SK-N-SH (cell line): ENCODE measurements around the gene TRMT1L. TPM values are rescaled to one million over a fixed set of nuclear protein-coding genes. Genes with fewer than 3 reads are reported as not detected.

Source experiments
- CTCF ChIA-PET: fragments of 300-600, 350-600 bp; formaldehyde crosslinking; extraction: SDS; loops from one replicate; lab custom pipeline; 2021; lab: Yijun Ruan, JAX
- POLR2A ChIA-PET: fragments of 350-600 bp; sonication (Branson Sonifier 250); formaldehyde crosslinking; extraction: SDS; loops from one replicate; lab custom pipeline; 2020; ENCODE audit warnings: antibody characterized with exemption, inconsistent platforms; lab: Yijun Ruan, JAX
- DNase-seq: peaks from one replicate; pipeline ENCODE4 v3.0.0; 2012
- H2AFZ ChIP-seq: fragments of 200-600 bp; sonication (generic); 2 replicates; pipeline ENCODE4 v1.8.1; 2016; ENCODE audit warnings: antibody characterized with exemption, mild to moderate bottlenecking, low read depth
- H3F3A ChIP-seq: fragments of 200-600 bp; sonication (generic); replicated peaks from 2 replicates; pipeline ENCODE3; 2016; ENCODE audit warnings: antibody characterized with exemption, mild to moderate bottlenecking; ENCODE audit not compliant: insufficient read depth
- H3K27ac ChIP-seq, 2 experiments: fragments of 200-500 bp in 1 of 2; fragments of 200-600 bp in 1 of 2; sonication (Bioruptor generic) in 1 of 2; sonication (generic), shearing (Covaris generic) in 1 of 2; 2 replicates each; pipeline versions ENCODE4 v1.5.1 to v1.6.1; 2014 to 2016; ENCODE audit warnings: low read depth in 2 of 2, inconsistent platforms in 1 of 2, low read length in 1 of 2, mild to moderate bottlenecking in 1 of 2, mixed read lengths in 1 of 2
- H3K27me3 ChIP-seq: fragments of 200-600 bp; sonication (generic), shearing (Covaris generic); 2 replicates; pipeline ENCODE4 v1.6.1; 2016; ENCODE audit warnings: mixed run types; ENCODE audit not compliant: insufficient read depth
- H3K36me3 ChIP-seq, 2 experiments: fragments of 200-500 bp in 1 of 2; fragments of 200-600 bp in 1 of 2; sonication (Bioruptor generic) in 1 of 2; sonication (generic) in 1 of 2; replicated peaks in 1 of 2; 2 replicates each; pipeline versions ENCODE3 to v1.5.1; 2014 to 2016; ENCODE audit warnings: low read length in 1 of 2, mild to moderate bottlenecking in 1 of 2; ENCODE audit not compliant: insufficient read depth in 2 of 2, control insufficient read depth in 1 of 2
- H3K4me1 ChIP-seq, 2 experiments: fragments of 200-500 bp in 1 of 2; fragments of 200-600 bp in 1 of 2; sonication (Bioruptor generic) in 1 of 2; sonication (generic), shearing (Covaris generic) in 1 of 2; 2 replicates each; pipeline versions ENCODE4 v1.5.1 to v1.6.1; 2014 to 2016; ENCODE audit warnings: low read depth in 1 of 2, low read length in 1 of 2, mixed run types in 1 of 2; ENCODE audit not compliant: insufficient read depth in 2 of 2, control insufficient read depth in 1 of 2
- H3K4me2 ChIP-seq: fragments of 200-600 bp; sonication (generic), shearing (Covaris generic); 2 replicates; pipeline ENCODE4 v1.6.1; 2017; ENCODE audit warnings: mixed run types
- H3K4me3 ChIP-seq, 2 experiments: fragments of 200-500 bp in 1 of 2; fragments of 200-600 bp in 1 of 2; sonication (Bioruptor generic) in 1 of 2; sonication (generic), shearing (Covaris generic) in 1 of 2; 2 replicates each; pipeline versions ENCODE4 v1.5.1 to v1.8.1; 2014 to 2016; ENCODE audit warnings: low read depth in 2 of 2, inconsistent platforms in 1 of 2, low read length in 1 of 2, mild to moderate bottlenecking in 1 of 2, mixed read lengths in 1 of 2, moderate library complexity in 1 of 2
- H3K79me2 ChIP-seq: fragments of 200-600 bp; sonication (generic); 2 replicates; pipeline ENCODE4 v1.8.1; 2017; ENCODE audit warnings: mild to moderate bottlenecking; ENCODE audit not compliant: insufficient read depth
- H3K9ac ChIP-seq: fragments of 200-600 bp; sonication (generic); 2 replicates; pipeline ENCODE4 v1.6.1; 2017; ENCODE audit warnings: mixed run types
- H3K9me2 ChIP-seq: fragments of 200-600 bp; sonication (generic); 2 replicates; pipeline ENCODE4 v1.6.1; 2017; ENCODE audit warnings: mixed run types
- H3K9me3 ChIP-seq: fragments of 200-600 bp; sonication (generic); 2 replicates; pipeline ENCODE4 v1.6.1; 2017; ENCODE audit warnings: mixed run types, mild to moderate bottlenecking, moderate library complexity
- H4K20me1 ChIP-seq: fragments of 200-600 bp; sonication (generic); 2 replicates; pipeline ENCODE4 v1.6.1; 2017; ENCODE audit warnings: mild to moderate bottlenecking, mixed run types; ENCODE audit not compliant: insufficient read depth
- EP300 ChIP-seq, 2 experiments: IDR thresholded peaks; 2 replicates each; pipeline versions ENCODE4 v1.4.0 to v1.6.1; 2012; ENCODE audit warnings: borderline replicate concordance in 1 of 2, low read depth in 1 of 2, low read length in 1 of 2
- EZH2phosphoT487 ChIP-seq: fragments of 200-600 bp; sonication (generic); IDR thresholded peaks from 2 replicates; pipeline ENCODE4 v1.6.1; 2017; ENCODE audit warnings: low read depth, mixed run types, mild to moderate bottlenecking, antibody characterized with exemption, moderate library complexity, borderline replicate concordance
- FOXJ3 ChIP-seq: sonication (generic); formaldehyde crosslinking; IDR thresholded peaks from 2 replicates; pipeline ENCODE4 v1.5.1; 2020; ENCODE audit warnings: mild to moderate bottlenecking, missing genetic modification reagents
- FOXM1 ChIP-seq: IDR thresholded peaks from 2 replicates; pipeline ENCODE4 v1.4.0; 2012; ENCODE audit warnings: low read depth, mild to moderate bottlenecking
- GATA2 ChIP-seq: sonication (generic); formaldehyde crosslinking; IDR thresholded peaks from 2 replicates; pipeline ENCODE4 v1.5.0; 2020; ENCODE audit warnings: mild to moderate bottlenecking, missing genetic modification reagents
- MXI1 ChIP-seq: IDR thresholded peaks from 2 replicates; pipeline ENCODE4 v1.6.1; 2012; ENCODE audit warnings: mild to moderate bottlenecking, low read depth, low read length, improper control_type of control experiment
- NRF1 ChIP-seq: IDR thresholded peaks from 2 replicates; pipeline ENCODE4 v1.6.1; 2012; ENCODE audit warnings: low read depth, mild to moderate bottlenecking, low read length
- RAD21 ChIP-seq: IDR thresholded peaks from 2 replicates; pipeline ENCODE4 v1.6.1; 2012; ENCODE audit warnings: mild to moderate bottlenecking, low read length
- SMC3 ChIP-seq: IDR thresholded peaks from 2 replicates; pipeline ENCODE4 v1.6.1; 2012; ENCODE audit warnings: low read depth, low read length, improper control_type of control experiment
- TAF1 ChIP-seq: IDR thresholded peaks from 2 replicates; pipeline ENCODE4 v1.6.1; 2012; ENCODE audit warnings: low read depth, mild to moderate bottlenecking, low read length, moderate library complexity, borderline replicate concordance
- WGBS: methylation state at CpG from one replicate; pipeline ENCODE4 v1.1.6; 2017; ENCODE audit warnings: low lambda C conversion rate; 5-methylcytosine and 5-hydroxymethylcytosine counted together
- polyA plus RNA-seq, 3 experiments: library from polyadenylated mRNA; depleted of rRNA; stranded (reverse); fragments of >200 nt; gene quantifications; 2 replicates each; pipeline ENCODE4 v1.2.3, GENCODE V29; 2012
- TF ChIP-seq, protein P1 (sequence below): IDR thresholded peaks from 2 replicates; pipeline ENCODE4 v1.4.0; 2012; ENCODE audit warnings: low read depth, borderline replicate concordance
- TF ChIP-seq, protein P2 (sequence below): IDR thresholded peaks from 2 replicates; pipeline ENCODE4 v1.4.0; 2012; ENCODE audit warnings: low read depth
- TF ChIP-seq, protein P3 (sequence below): fragments of 200-600 bp; sonication (generic); IDR thresholded peaks from 2 replicates; pipeline ENCODE4 v1.6.1; 2017; ENCODE audit warnings: antibody characterized with exemption, mild to moderate bottlenecking, moderate library complexity
- TF ChIP-seq, protein P4 (sequence below): IDR thresholded peaks from 2 replicates; pipeline ENCODE4; 2012

Gene TRMT1L
- polyA plus RNA-seq, 1 of the 3 experiments (the other 2 are of a cell fraction): 12.2 TPM

DNA sequence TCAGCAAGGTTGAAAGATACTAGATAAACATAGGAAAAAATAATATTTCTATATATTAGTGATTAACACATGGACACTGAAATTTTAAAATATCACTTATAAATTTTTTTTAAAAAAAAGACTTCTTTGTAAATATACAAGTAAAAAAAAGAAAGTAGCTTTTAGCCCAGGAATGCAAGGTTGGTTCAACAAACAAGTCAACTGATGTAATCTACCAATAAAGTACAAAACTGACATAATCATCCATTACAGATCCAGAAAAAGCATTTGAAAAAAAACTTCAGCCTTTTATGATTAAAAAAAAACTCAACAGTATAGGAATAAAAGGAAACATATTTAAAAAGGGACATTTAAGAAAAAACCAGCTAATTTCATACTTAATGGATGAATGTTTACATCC, 48.4 kb downstream of the TRMT1L start (continued):
- TF ChIP-seq, protein P1, sequence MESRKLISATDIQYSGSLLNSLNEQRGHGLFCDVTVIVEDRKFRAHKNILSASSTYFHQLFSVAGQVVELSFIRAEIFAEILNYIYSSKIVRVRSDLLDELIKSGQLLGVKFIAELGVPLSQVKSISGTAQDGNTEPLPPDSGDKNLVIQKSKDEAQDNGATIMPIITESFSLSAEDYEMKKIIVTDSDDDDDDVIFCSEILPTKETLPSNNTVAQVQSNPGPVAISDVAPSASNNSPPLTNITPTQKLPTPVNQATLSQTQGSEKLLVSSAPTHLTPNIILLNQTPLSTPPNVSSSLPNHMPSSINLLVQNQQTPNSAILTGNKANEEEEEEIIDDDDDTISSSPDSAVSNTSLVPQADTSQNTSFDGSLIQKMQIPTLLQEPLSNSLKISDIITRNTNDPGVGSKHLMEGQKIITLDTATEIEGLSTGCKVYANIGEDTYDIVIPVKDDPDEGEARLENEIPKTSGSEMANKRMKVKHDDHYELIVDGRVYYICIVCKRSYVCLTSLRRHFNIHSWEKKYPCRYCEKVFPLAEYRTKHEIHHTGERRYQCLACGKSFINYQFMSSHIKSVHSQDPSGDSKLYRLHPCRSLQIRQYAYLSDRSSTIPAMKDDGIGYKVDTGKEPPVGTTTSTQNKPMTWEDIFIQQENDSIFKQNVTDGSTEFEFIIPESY: no peak
- TF ChIP-seq, protein P2, sequence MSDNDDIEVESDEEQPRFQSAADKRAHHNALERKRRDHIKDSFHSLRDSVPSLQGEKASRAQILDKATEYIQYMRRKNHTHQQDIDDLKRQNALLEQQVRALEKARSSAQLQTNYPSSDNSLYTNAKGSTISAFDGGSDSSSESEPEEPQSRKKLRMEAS: no peak
- no peak for TF ChIP-seq SMC3
- TF ChIP-seq TAF1: no peak
- no peak for TF ChIP-seq RAD21
- TF ChIP-seq, all 33 proteins: peak for 0

DNA sequence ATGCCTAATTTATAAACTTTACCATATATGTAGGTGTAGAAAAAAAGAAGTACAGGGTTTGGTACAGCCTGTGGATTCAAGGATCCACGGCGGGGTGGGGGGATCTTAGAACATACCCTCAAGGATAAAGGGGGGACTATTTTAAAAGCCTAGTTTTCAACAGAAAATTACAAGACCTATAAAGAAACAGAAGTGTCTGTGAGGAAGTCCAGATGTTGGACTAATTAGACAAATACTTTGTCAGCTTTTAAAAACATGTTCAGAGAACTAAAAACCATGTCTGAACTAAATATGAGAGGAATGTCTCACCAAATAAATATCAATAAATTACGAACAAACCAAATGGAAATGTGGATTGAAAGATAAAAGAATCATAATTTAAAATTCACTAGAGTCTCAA, 51.6 kb downstream of the TRMT1L start:
- no peak overlapping the region for H3K27ac ChIP-seq
- no peaks in the 10 kb centered on the region for H3K9me3 ChIP-seq
- peaks cover 51 to 53% of the 10 kb centered on the region in 2 experiments for H3K36me3 ChIP-seq
- H3K4me1 ChIP-seq: no peaks in the 10 kb centered on the region
- H4K20me1 ChIP-seq: no peaks in the 10 kb centered on the region
- no peak overlapping the region for H3K4me3 ChIP-seq
- 98% methylated on average over 3 of the region's 3 CpGs for WGBS
- H3K4me2 ChIP-seq: no peak overlapping the region
- H2AFZ ChIP-seq: no peak overlapping the region
- no peak overlapping the region for H3K9ac ChIP-seq
- no peaks in the 10 kb centered on the region for H3F3A ChIP-seq
- DNase-seq: no peak
- ChIA-PET CTCF (no interaction called here), POLR2A (no interaction called here)
- H3K9me2 ChIP-seq: no peaks in the 10 kb centered on the region
- TF ChIP-seq FOXM1 (no peak), MXI1 (no peak), EP300 (IDR thresholded peaks at IDR 0.05; ENCODE audit: borderline replicate concordance in 1 of 2, low read depth in 1 of 2, low read length in 1 of 2) (no peak), FOXJ3 (CRISPR knock-in tag) (no peak), EZH2phosphoT487 (no peak), NRF1 (no peak), RAD21 (no peak), GATA2 (no peak)
- TF ChIP-seq, protein P3, sequence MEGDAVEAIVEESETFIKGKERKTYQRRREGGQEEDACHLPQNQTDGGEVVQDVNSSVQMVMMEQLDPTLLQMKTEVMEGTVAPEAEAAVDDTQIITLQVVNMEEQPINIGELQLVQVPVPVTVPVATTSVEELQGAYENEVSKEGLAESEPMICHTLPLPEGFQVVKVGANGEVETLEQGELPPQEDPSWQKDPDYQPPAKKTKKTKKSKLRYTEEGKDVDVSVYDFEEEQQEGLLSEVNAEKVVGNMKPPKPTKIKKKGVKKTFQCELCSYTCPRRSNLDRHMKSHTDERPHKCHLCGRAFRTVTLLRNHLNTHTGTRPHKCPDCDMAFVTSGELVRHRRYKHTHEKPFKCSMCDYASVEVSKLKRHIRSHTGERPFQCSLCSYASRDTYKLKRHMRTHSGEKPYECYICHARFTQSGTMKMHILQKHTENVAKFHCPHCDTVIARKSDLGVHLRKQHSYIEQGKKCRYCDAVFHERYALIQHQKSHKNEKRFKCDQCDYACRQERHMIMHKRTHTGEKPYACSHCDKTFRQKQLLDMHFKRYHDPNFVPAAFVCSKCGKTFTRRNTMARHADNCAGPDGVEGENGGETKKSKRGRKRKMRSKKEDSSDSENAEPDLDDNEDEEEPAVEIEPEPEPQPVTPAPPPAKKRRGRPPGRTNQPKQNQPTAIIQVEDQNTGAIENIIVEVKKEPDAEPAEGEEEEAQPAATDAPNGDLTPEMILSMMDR: no peak
- TF ChIP-seq, protein P2: no peak
- TF ChIP-seq, protein P4, sequence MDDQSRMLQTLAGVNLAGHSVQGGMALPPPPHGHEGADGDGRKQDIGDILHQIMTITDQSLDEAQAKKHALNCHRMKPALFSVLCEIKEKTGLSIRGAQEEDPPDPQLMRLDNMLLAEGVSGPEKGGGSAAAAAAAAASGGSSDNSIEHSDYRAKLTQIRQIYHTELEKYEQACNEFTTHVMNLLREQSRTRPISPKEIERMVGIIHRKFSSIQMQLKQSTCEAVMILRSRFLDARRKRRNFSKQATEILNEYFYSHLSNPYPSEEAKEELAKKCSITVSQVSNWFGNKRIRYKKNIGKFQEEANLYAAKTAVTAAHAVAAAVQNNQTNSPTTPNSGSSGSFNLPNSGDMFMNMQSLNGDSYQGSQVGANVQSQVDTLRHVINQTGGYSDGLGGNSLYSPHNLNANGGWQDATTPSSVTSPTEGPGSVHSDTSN: no peak
- no peaks in the 10 kb centered on the region for H3K27me3 ChIP-seq
- no peaks in the 10 kb centered on the region for H3K79me2 ChIP-seq
